Measurements from ENCODE around the gene TRNAU1AP.
"Not testable (repeated sequence)": the region's sequence is repeated elsewhere in the genome, so short reads cannot be mapped to it uniquely, and the experiment has no call there.

The TRNAU1AP gene

DNA sequence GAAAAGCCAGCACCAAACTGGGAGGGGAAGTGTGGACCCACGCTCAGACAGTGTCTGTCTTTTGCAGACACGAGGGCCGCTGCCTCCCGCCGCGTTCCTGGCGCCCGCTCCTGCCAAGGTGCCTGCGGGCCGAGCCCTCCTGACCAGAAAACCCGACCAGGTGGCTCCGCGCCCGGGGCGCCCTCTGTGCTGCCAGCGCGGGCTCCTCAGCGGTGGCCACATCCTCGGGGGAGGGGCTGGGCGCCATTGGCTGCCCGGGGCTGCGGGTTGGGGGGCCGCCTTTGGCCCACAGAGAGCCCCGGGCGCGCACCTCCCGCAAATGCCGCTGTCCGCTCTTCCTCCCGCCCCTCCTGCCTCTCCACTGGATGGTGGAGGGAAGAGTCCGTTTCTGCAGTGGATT lies 22.4 kb upstream of the TRNAU1AP start:
- no peak overlapping the region for H3K27ac ChIP-seq

GRCh38 chr1:28534671-28535070 lies 18.2 kb upstream of the TRNAU1AP start:
- TF ChIP-seq CTCF (conservative IDR thresholded peaks at IDR 0.05) (no peak), ZFX (IDR thresholded peaks at IDR 0.05) (no peak)
- no peak overlapping the region for H3K27ac ChIP-seq

More for the DNA sequence above, 22.4 kb upstream of the TRNAU1AP start:
- TF ChIP-seq CTCF (conservative IDR thresholded peaks at IDR 0.05) (no peak), ZFX (IDR thresholded peaks at IDR 0.05) (no peak)

GRCh38 chr1:28535180-28535579 lies 17.7 kb upstream of the TRNAU1AP start:
- no peak for TF ChIP-seq CTCF (conservative IDR thresholded peaks at IDR 0.05)
- TF ChIP-seq ZFX (IDR thresholded peaks at IDR 0.05) = no peak
- no peak overlapping the region for H3K27ac ChIP-seq

- no peak overlapping the region for H3K27ac ChIP-seq
- TF ChIP-seq ZFX (IDR thresholded peaks at IDR 0.05) (no peak), CTCF (conservative IDR thresholded peaks at IDR 0.05) (no peak)
These were observed 15.3 kb upstream of the TRNAU1AP start for GRCh38 chr1:28537457-28538199.

DNA sequence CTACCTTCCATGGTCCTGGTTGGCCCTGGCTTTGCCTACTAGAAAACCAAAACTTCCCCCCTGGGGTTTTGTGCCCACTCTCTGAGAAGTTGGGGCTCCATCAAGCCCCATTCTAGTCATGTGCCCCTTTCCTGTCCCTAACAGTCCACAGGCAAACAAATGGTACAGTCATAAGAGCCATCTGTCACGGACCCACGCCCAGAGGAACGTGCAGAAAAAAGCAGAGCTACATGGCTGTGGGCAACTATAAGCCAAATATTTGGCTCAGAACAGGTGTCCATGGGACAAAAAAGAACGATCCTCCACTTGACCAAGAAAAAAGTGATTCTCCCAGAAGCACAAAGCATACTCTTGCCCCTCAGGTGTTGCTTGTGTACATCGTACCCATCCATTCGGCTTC lies 14.6 kb upstream of the TRNAU1AP start:
- no peak overlapping the region for H3K27ac ChIP-seq
- TF ChIP-seq CTCF (conservative IDR thresholded peaks at IDR 0.05) = no peak
- no peak for TF ChIP-seq ZFX (IDR thresholded peaks at IDR 0.05)

DNA sequence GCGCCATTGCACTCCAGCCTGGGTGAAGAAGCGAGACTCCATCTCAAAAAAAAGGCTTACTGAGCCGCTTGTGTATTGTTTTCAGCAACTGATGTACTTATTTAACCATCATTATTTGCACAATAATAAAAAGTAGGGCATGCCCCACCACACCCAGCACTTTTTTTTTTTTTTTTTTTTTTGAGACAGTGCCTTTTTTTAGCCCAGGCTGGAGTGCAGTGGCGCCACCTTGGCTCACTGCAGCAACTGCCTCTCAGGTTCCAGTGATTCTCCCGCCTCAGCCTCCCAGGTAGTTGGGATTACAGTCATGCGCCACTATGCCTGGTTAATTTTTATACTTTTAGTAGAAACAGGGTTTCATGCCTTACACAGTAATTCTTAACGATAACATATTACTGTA lies 12.2 kb upstream of the TRNAU1AP start:
- TF ChIP-seq ZFX (IDR thresholded peaks at IDR 0.05) = no peak
- no peak for TF ChIP-seq CTCF (conservative IDR thresholded peaks at IDR 0.05)
- H3K27ac ChIP-seq = no peak overlapping the region

DNA sequence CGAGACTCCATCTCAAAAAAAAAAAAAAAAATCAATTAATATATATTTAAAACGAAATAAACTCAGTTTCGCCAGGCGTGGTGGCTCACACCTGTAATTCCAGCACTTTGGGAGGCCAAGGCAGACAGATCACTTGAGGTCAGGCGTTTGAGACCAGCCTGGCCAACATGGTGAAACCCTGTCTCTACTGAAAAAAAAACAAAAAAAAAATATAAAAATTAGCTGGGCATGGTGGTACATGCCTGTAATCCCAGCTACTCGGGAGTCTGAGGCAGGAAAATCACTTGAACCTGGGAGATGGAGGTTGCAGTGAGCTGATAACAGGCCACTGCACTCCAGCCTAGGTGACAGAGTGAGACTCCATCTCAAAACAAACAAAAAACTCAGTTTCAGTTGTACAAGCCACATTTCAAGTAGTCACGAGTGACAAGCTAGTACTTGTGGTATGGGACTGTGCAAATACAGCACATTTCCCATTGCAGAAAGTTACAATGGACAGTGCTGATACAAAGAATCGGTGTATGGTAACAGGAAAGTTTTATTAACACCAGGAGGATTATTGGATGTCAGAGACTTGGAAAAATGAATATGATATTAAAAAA lies 11.4 kb upstream of the TRNAU1AP start:
- H3K27ac ChIP-seq = not testable (repeated sequence)

DNA sequence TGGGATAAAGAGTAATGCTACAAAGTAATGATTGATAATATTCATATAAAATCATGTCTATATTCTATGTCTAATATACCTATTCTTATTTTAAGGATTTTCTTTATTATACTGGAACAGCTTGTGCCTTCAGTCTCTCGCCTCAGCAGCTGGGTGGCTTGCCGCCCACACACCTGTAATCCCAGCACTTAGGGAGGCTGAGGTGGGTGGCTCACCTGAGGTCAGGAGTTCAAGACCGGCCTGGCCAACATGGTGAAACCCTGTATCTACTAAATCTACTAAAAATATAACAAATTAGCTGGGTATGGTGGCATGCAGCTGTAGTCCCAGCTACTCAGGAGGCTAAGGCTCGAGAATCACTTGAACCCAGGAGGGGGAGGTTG lies 7.6 kb upstream of the TRNAU1AP start:
- TF ChIP-seq ZFX (IDR thresholded peaks at IDR 0.05) (no peak), CTCF (conservative IDR thresholded peaks at IDR 0.05) (no peak)
- no peak overlapping the region for H3K27ac ChIP-seq
